A549 treated with AZD9567 at 1 μM for 4 hours (cell line): ENCODE data around the gene OCSTAMP. TPM values are rescaled to one million over a fixed set of nuclear protein-coding genes. Genes with fewer than 3 reads are reported as not detected.

ENCODE experiments used
- total RNA-seq: library from RNA; stranded (reverse); fragments of 200-300 nt; extraction: Qiagen RNA extraction; gene quantifications from 5 replicates; pipeline ENCODE4 v1.2.3, GENCODE V29; 2022; ENCODE audit not compliant: insufficient read depth

The OCSTAMP gene, protein sequence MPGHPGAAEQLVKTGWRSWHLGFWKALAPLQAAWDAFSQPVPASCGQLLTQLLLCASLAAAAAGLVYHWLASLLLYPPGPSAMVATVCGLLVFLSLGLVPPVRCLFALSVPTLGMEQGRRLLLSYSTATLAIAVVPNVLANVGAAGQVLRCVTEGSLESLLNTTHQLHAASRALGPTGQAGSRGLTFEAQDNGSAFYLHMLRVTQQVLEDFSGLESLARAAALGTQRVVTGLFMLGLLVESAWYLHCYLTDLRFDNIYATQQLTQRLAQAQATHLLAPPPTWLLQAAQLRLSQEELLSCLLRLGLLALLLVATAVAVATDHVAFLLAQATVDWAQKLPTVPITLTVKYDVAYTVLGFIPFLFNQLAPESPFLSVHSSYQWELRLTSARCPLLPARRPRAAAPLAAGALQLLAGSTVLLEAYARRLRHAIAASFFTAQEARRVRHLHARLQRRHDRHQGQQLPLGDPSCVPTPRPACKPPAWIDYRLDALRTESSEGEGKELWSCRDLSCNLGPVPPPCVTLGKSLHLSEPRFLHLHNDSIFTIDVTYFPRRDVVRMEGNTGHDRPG
- total RNA-seq: not detected in 5 replicates

DNA sequence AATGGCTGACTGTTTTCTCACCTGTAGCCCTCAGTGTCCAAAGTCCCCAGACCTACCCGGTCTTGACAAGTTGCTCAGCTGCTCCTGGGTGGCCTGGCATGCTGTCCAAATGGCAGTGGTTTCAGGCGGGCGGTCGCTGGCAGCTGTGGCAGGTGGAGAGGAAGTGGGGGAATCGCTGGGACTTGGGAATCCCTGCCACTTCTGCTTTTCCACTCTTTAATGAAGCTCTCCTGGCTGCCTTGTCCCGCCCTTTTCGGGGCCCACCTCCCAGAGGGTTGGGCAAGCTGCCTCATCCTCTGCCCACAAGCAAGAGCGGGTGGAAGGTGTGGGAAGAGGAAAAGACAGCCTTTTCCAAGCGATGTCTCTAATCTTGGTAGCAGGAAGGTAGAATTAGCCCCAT lies at the start of gene OCSTAMP:
TSS of gene OCSTAMP (minus strand) at position 194 of the 400 bp plus-strand sequence. CDS start at position 100, 94 bp downstream.

DNA sequence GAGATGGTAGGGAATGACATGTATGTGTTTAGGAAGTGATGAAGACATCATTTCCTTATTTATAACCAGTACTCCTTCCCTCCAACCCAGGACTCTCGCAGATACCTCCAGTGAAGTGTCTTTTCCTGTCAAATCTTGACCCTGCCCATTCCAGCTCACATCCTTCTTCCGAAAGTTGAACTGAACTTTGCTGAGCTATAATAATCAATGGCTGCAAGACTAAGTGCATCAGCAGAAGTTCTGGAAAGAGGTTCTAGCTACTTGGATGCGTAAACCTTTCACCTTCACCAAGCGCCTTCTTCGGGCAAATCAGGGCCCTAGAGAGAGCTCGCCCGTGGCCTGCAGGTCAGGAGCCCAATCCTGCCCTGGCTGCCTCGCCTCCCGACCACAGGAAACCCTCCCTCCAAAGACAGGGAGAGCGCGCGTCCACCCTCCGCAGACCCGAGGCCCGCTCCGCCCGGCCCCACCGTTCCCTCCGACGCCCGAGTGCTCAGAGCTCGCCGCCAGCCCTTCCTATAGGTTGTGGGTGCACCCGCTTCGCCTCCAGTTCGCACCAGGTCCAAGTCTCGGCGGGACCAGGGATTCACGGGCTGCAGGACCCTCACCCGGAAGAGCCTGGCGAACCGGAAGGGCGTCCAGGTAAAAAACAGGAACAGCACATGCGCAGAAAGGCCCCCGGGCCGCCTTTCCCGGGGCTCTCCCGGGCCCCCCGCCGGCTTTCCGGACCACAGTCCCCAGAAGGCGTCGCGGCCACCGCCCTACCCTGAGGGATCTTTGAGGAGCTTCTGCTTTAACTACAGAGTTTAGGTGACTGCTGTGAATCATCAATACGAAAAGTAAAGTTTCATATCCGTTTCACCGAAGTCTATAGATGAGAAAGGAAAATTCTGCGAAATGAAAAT lies 37.3 kb downstream of the OCSTAMP start, which contains the start of gene ZNF334:
TSS of gene ZNF334 (minus strand) at position 617 of the 902 bp plus-strand sequence. CDS start 1,457 bp downstream, outside the sequence.

Other genes with a start within 250 kb of the OCSTAMP start
- 0.03 to 0.05 TPM (median 0.05 TPM) in 3 of 5 replicates, not detected in the others for gene CDH22, start 242.2 kb downstream of the OCSTAMP start, total RNA-seq
- gene ELMO2, start 144.0 kb downstream of the OCSTAMP start, total RNA-seq: 21.5 to 28.9 TPM (median 22.4 TPM) in 5 replicates
- gene ZNF334, start 37.1 kb downstream of the OCSTAMP start, total RNA-seq: not detected in 5 replicates
- gene SLC13A3, start 100.8 kb upstream of the OCSTAMP start, total RNA-seq: 0.03 to 0.11 TPM (median 0.05 TPM) in 3 of 5 replicates, not detected in the others
- gene TP53RK, start 138.8 kb upstream of the OCSTAMP start, total RNA-seq: 8.6 to 14.8 TPM (median 13.8 TPM) in 5 replicates
- gene SLC2A10, start 159.0 kb upstream of the OCSTAMP start, total RNA-seq: not detected in 5 replicates